Jurkat, Clone E6-1 (cell line): ENCODE measurements around the gene TEX14.
"Not testable (repeated sequence)": the region's sequence is repeated elsewhere in the genome, so short reads cannot be mapped to it uniquely, and the experiment has no call there.

Experiments
- DNase-seq: peaks from one replicate; pipeline ENCODE4 v3.0.0-alpha.2; 2011; ENCODE audit warnings: low read depth, low spot score
- H3K4me3 ChIP-seq: 2 replicates; pipeline ENCODE4 v1.5.1; 2011; ENCODE audit warnings: mild to moderate bottlenecking, low read length, control low read depth, moderate library complexity

Gene TEX14

GRCh38 chr17:58660621-58661020 lies 31.2 kb downstream of the TEX14 start:
- no peak overlapping the region for H3K4me3 ChIP-seq
- no peak for DNase-seq

- not testable (repeated sequence) for DNase-seq
- peak overlapping the region; percentile 46 for H3K4me3 ChIP-seq
These were observed 32.1 kb downstream of the TEX14 start for GRCh38 chr17:58659714-58660084.

- DNase-seq, result peak; percentile 93
- peak overlapping the region; percentile 46 for H3K4me3 ChIP-seq
These were observed 32.8 kb downstream of the TEX14 start for GRCh38 chr17:58658804-58659713.

GRCh38 chr17:58657962-58658803 lies 33.7 kb downstream of the TEX14 start:
- DNase-seq, result not testable (repeated sequence)
- H3K4me3 ChIP-seq, result peak overlapping the region; percentile 46; the same call in 1 of the 2 replicates

GRCh38 chr17:58648236-58648635 lies 43.6 kb downstream of the TEX14 start:
- no peak overlapping the region for H3K4me3 ChIP-seq
- DNase-seq, result no peak

GRCh38 chr17:58643147-58643546 lies 48.7 kb downstream of the TEX14 start:
- no peak overlapping the region for H3K4me3 ChIP-seq
- DNase-seq, result no peak

GRCh38 chr17:58641887-58642311 lies 49.9 kb downstream of the TEX14 start:
- no peak for DNase-seq
- no peak overlapping the region for H3K4me3 ChIP-seq

- H3K4me3 ChIP-seq, result no peak overlapping the region
- no peak for DNase-seq
These were observed 51.6 kb downstream of the TEX14 start for GRCh38 chr17:58640202-58640601.

GRCh38 chr17:58639681-58640080 lies 52.2 kb downstream of the TEX14 start:
- no peak for DNase-seq
- H3K4me3 ChIP-seq, result no peak overlapping the region

- DNase-seq, result no peak
- no peak overlapping the region for H3K4me3 ChIP-seq
These were observed 54.8 kb downstream of the TEX14 start for GRCh38 chr17:58637011-58637570.

- H3K4me3 ChIP-seq, result peak overlapping the region; percentile 47
- DNase-seq, result no peak
These were observed 59.2 kb downstream of the TEX14 start for GRCh38 chr17:58632324-58633314.

GRCh38 chr17:58631523-58632323 lies 60.1 kb downstream of the TEX14 start:
- H3K4me3 ChIP-seq, result peak overlapping the region; percentile 47
- DNase-seq, result peak; percentile 99

GRCh38 chr17:58630883-58631522 lies 60.8 kb downstream of the TEX14 start:
- H3K4me3 ChIP-seq, result no peak overlapping the region; the same call in 1 of the 2 replicates
- DNase-seq, result no peak

- H3K4me3 ChIP-seq, result no peak overlapping the region
- no peak for DNase-seq
These were observed 64.9 kb downstream of the TEX14 start for GRCh38 chr17:58626905-58627304.

GRCh38 chr17:58624751-58625150 lies 67.1 kb downstream of the TEX14 start:
- no peak overlapping the region for H3K4me3 ChIP-seq

GRCh38 chr17:58621174-58621573 lies 70.7 kb downstream of the TEX14 start:
- H3K4me3 ChIP-seq, result no peak overlapping the region
- peak; percentile 7 for DNase-seq

More at GRCh38 chr17:58624751-58625150, 67.1 kb downstream of the TEX14 start:
- DNase-seq, result no peak

- DNase-seq, result no peak
- no peak overlapping the region for H3K4me3 ChIP-seq
These were observed 73.5 kb downstream of the TEX14 start for GRCh38 chr17:58618336-58618735.
